GM21526 (cell line): ENCODE data around the gene ACYP1.

Source experiments
- ATAC-seq: cut with Tn5 transposase; IDR thresholded peaks from one replicate; pipeline ENCODE4 v1.9.1; 2021; ENCODE audit warnings: moderate library complexity; ENCODE audit not compliant: unreplicated experiment, low FRiP score

Gene ACYP1

DNA sequence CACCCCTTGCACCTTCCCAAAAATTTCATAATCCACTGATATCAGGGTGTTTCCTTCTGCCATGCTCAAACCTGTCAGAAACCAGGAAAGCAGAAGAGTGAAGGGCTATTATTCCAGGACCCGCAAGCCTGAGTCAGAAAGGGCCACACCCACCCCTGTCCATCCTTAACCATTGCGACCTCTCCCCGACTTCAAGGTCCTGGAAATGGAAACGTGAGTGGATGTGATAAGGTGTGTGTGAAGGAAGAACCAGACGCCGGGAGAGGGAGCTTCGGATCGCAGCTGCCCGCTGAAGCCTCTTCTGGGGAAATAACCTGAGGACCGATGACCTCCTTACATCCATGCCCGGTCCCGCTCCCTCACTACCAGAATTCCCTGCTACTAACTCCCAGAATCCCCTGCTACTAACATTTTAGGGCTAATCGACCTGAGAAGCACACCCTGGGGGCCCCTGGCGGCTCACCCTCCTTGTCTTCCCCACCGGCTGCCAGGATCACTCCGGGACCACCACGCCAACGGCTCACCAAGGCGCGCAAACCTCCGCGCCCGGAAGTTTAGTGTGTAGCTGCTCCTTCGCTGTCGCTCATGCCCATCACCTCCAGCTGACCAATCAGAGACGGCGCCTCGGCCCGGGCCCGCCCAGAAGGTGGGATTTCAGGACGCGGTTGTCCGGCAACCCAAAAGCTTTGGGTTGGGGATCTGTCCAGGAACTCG is at the start of gene ACYP1:
Gene ACYP1, minus strand, starts transcription at position 534 of the 714 bp plus-strand sequence. Its CDS starts 471 bp downstream, at position 63.
- ATAC-seq, result peak; percentile 89

DNA sequence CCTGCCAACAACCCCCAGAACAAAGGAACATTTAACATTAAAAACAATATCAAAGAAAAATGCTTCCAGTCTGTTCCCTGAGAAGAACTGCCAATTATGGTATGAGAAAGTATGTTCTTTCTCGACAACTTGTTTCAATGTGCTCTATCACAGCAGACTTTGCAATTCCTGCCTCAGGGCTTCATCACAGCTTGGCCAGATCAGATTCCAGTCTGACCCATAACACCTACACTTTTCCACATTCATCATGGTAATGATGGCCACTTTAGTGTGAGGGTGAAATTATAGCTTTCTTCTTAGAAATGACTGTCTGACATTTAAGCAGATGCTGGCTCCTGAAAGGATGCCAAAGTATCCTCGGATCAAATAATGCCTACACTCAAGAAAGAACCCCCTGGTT is 46.1 kb upstream of the ACYP1 start:
- ATAC-seq, result no peak

DNA sequence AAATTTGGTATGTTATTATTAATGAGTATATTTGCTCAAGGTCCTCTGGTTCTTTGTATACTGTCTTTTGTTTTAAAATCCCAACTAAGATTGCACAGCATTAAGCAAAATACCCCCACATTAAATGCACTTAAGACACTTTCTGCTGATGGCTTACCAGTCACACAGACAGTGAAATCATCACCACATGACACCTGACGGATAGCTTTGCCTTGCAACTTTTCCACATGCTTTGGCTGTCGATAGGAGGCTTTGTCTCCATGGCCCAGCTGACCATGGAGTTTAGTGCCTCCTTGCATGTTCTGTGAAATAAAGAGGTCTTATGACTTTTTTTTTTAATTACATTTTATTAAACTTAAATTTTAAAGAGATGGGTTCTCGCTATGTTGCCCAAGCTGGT is 43.4 kb upstream of the ACYP1 start:
- no peak for ATAC-seq

- no peak for ATAC-seq
These were observed 37.7 kb upstream of the ACYP1 start for GRCh38 chr14:75101491-75101890.

DNA sequence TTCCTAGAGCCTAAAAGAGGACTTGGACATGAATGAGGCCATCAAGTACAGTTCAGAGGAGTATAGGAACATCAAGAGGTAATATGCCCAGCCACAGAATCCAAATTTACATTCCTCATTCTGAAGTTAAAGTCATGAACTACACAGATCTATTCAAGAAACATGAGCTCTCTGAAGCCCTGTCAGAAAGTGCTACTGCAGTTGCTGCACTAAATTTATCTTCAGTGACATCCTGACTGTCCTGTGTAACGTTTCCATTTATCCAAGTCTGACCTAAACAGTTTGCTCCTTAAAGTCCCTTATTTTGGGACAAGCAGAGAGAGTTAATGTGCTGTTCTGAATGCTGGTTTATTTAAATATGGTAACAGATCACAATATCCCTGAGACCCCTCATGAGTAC is 34.9 kb upstream of the ACYP1 start:
- ATAC-seq, result no peak

DNA sequence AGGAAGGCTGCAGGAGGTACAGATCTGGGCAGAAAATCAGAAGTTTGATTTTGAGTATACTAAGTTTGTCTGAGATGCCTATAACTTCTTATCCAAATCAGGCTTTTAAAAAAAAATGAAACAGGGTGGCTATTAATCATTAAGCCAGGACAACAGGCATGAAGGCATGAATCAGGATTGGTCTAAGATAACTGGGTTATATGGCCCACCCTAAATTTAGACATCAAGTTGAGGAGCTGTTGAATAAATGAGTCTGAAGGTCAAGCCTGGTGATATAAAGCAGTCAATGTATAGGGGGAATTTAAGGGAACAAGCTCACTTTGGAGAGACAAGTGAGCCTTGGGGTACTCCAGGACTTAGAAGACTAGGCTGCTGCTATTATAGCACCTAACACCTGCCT is 34.4 kb upstream of the ACYP1 start:
- no peak for ATAC-seq

- no peak for ATAC-seq
These were observed 33.1 kb upstream of the ACYP1 start for GRCh38 chr14:75096959-75097358.

DNA sequence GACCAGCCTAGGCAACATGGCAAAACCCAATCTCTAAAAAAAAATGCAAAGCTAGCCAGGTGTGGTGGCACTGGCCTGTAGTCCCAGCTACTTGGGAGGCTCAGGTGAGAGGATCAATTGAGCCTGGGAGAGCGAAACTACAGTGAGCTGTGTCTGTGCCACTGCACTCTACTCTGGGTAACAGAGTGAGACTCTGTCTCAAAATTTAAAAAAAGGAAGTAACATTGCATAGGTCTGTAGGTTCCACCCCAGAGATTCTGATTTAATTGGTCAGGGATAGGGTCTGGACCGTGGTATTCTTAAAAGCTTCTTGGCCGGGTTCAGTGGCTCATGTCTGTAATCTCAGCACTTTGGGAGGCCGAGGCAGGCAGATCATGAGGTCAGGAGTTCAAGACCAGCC is 31.9 kb upstream of the ACYP1 start:
- ATAC-seq, result no peak

GRCh38 chr14:75094896-75095295 is 31.1 kb upstream of the ACYP1 start:
- ATAC-seq, result no peak

- no peak for ATAC-seq
These were observed 28.9 kb upstream of the ACYP1 start for GRCh38 chr14:75092698-75093097.

DNA sequence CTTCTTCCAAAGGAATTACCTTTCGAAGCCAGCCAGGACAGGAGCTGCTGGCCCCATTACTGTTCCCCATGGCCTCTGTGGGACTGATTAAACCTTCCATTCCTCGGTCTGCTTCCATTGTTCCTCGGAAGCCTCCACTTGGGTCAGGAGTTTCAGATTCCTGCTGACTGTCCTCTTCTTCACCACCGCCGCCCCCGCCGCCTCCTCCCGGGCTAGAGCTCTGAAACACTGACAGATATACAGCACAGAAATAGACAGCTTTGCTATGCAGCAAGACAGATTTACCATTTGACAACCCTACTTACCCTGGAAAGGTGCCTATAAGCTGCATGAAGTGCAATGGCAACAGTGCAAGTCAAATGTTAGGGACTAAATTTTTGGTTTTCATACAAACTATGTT is 27.4 kb upstream of the ACYP1 start:
- ATAC-seq, result no peak

DNA sequence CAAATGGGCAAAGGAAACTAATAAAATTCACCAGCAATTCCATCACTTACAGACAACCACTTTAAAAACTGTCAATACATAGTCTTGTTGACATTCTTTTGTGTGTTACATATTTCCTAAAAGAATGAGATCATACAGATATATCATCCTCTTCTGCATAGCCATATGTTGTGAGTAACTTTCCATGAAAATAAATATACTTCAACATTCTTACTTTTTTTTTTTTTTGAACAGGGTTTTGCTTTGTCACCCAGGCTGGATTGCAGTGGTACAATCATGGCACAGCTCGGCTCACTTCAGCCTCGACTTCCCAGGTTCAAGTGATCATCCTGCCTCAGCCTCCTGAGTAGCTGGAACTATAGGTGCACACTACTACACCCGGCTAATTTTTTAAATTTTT is 26.5 kb upstream of the ACYP1 start:
- no peak for ATAC-seq

- ATAC-seq, result no peak
These were observed 24.9 kb upstream of the ACYP1 start for GRCh38 chr14:75088566-75089373.

- no peak for ATAC-seq
These were observed 24.3 kb upstream of the ACYP1 start for GRCh38 chr14:75088153-75088552.

DNA sequence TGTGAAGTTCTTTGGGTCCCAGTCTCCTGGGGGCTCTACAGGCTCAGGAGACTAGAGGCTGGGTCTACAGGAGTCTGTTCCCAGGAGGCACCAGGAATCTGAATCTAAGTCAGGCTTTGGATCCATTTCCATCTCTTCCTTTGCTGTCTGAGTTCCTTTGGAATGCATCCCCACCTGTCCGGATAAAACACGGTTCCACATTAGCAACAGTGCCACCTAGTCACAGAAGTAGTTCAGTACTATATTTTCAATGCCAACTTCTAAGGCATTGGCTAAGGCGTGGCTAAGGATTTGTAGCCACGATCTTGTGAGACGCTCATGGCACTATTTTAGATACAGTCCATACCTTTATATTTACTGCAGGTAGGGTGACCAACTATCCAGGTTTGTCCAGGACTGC is 20.7 kb upstream of the ACYP1 start:
- ATAC-seq, result no peak

DNA sequence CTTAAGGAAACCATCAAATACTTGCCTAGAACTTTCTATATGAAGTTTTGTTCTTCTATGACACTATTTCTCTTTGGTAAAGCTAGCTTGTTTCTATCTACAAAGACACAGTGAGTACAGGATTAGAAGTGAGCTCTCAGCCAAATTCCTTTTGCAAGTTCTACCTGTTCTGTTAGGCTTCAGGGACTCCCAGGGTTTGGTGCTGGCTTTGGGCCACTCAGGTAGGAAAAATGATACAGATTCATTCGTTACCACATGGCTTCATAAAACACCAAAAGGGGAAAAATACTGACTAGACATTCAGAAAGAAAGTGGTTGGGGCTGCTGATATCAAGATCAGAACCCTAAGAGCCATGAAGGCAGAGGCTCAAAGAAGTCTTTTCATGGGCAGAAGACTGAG is 19.4 kb upstream of the ACYP1 start:
- ATAC-seq, result no peak

DNA sequence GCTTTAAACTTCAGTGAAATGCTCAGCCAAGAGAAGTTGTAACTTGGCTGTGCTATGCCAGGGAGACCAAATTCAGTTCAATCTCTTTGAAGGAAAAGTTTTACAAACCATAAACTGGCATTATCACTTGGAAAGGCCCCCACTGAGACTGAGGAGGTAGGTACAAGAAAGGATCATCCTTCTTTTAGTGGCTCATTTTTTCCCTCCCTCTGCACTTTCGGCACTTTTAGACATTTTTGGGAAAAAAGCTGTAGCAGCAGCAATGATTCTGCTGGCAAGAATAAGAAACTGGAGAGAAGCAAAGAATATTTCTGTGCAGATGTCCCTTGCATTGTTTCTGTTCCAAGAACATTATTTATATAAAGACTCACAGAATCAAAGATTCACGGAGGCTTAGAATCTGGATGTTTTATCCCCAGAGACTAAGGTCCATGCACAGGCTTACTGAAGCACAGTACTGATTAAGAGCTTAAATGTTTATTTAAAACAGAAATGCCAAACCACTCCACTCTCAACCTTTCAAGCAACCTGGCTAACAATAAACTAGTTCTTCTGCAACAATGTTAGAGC is 17.9 kb upstream of the ACYP1 start:
- ATAC-seq, result no peak

- ATAC-seq, result no peak
These were observed 15.7 kb upstream of the ACYP1 start for GRCh38 chr14:75079521-75079920.

DNA sequence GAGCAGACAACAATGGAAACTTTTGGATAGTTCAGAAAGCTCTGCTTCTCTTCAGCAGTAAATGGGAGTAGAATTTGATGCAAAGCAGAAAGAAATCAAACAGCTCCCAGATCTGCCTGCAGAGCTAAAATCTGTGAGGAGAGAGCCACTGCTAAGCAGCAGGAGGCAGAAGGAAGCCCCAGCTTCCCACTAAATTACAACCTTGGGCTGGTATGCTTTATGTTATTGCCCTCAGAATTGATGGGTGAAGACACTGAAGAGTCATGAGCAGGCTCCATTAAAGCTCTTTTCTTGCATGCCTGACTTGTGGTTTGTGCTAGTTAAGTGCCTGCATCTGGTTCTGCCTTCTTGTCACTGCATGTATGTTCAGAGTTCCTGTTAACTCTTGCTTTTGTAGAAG is 14.0 kb upstream of the ACYP1 start:
- ATAC-seq, result no peak

DNA sequence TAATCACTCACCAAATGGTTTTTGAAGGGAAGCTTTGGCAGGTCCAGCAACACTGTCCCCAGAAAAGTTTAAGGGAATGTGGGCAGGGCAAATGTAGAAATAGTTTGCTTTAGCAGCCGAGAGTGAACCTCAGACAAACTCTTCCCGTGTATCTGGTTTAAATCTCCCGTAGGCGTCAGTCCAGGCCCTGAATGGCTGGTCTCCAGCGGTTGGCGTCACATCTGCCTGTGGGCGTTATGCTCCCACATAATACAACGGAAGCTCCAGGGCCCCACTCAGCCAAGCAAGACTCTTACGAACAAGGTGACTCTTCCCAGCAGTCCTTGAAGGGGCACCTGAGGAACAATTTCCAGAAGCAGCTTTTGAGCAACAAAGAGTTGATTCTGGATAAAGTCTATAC is 6.6 kb upstream of the ACYP1 start:
- no peak for ATAC-seq

- ATAC-seq, result no peak
These were observed 6.0 kb upstream of the ACYP1 start for GRCh38 chr14:75069811-75070145.
